H1 (cell line): ENCODE results near the gene IGSF23. TPM values are rescaled to one million over a fixed set of nuclear protein-coding genes. Genes with fewer than 3 reads are reported as not detected.
"Not testable (repeated sequence)": the region's sequence is repeated elsewhere in the genome, so short reads cannot be mapped to it uniquely, and the experiment has no call there.

Source experiments
- CTCF ChIA-PET: fragments of 300-600 bp; sonication (Branson Sonifier 250); formaldehyde crosslinking; loops from one replicate; lab custom pipeline; 2021; ENCODE audit not compliant: partially characterized antibody; lab: Charles Lee
- POLR2A ChIA-PET: fragments of 300-600 bp; sonication (Branson Sonifier 250); formaldehyde crosslinking; loops from one replicate; lab custom pipeline; 2021; ENCODE audit warnings: inconsistent platforms; ENCODE audit not compliant: partially characterized antibody; lab: Charles Lee
- DNase-seq, 2 experiments: peaks; one replicate each; pipeline versions ENCODE4 v3.0.0 to v3.0.0-alpha.2; 2010 to 2022; ENCODE audit warnings: low spot score in 2 of 2, low read depth in 1 of 2, mixed read lengths in 1 of 2
- FAIRE-seq: peaks from 2 replicates; lab custom pipeline; 2011; peaks lifted over from hg19 to GRCh38; lab: Jason Lieb, UNC
- H2AFZ ChIP-seq: 2 replicates; pipeline ENCODE4 v1.8.1; 2012; ENCODE audit warnings: low read length, inconsistent platforms
- H2AK5ac ChIP-seq: 2 replicates; pipeline ENCODE4 v1.6.1; 2013; ENCODE audit warnings: low read depth, low read length
- H2BK120ac ChIP-seq: replicated peaks from 2 replicates; pipeline ENCODE3; 2013; ENCODE audit warnings: low read depth, low read length, inconsistent platforms
- H2BK12ac ChIP-seq: 2 replicates; pipeline ENCODE4 v1.6.1; 2013; ENCODE audit warnings: low read depth, low read length
- H2BK15ac ChIP-seq: 2 replicates; pipeline ENCODE4 v1.6.1; 2013; ENCODE audit warnings: low read length
- H2BK20ac ChIP-seq: 2 replicates; pipeline ENCODE4 v1.6.1; 2013; ENCODE audit warnings: low read length
- H2BK5ac ChIP-seq: 2 replicates; pipeline ENCODE4 v1.6.1; 2013; ENCODE audit warnings: low read depth, low read length
- H3K14ac ChIP-seq: 2 replicates; pipeline ENCODE4 v1.6.1; 2013; ENCODE audit warnings: inconsistent platforms; ENCODE audit not compliant: insufficient read length
- H3K18ac ChIP-seq: 2 replicates; pipeline ENCODE4 v1.6.1; 2013; ENCODE audit warnings: low read length; ENCODE audit errors: extremely low read depth
- H3K23ac ChIP-seq: 2 replicates; pipeline ENCODE4 v1.6.1; 2013; ENCODE audit warnings: inconsistent platforms; ENCODE audit not compliant: insufficient read length
- H3K23me2 ChIP-seq: 2 replicates; pipeline ENCODE4 v1.6.1; 2013; ENCODE audit warnings: low read depth, low read length
- H3K27ac ChIP-seq: 2 replicates; pipeline ENCODE4 v1.6.1; 2011; ENCODE audit warnings: low read depth, low read length, inconsistent platforms
- H3K27me3 ChIP-seq, 4 experiments: replicated peaks in 1 of 4; 1 replicate in 1 of 4; 2 replicates in 3 of 4; pipeline versions ENCODE4 v1.6.1 to v1.8.1; 2011 to 2013; ENCODE audit warnings: low read length in 3 of 4, mild to moderate bottlenecking in 3 of 4, inconsistent platforms in 2 of 4, mixed read lengths in 2 of 4, moderate library complexity in 1 of 4; ENCODE audit not compliant: control insufficient read depth in 3 of 4, insufficient read depth in 3 of 4; ENCODE audit errors: extremely low read depth in 1 of 4
- H3K36me3 ChIP-seq, 4 experiments: 2 replicates each; pipeline versions ENCODE4 v1.6.1 to v1.8.1; 2011 to 2013; ENCODE audit warnings: mild to moderate bottlenecking in 4 of 4, low read length in 3 of 4, moderate library complexity in 2 of 4, control low read depth in 1 of 4, inconsistent platforms in 1 of 4; ENCODE audit not compliant: insufficient read depth in 4 of 4, control insufficient read depth in 2 of 4
- H3K4ac ChIP-seq: replicated peaks from 2 replicates; pipeline ENCODE3; 2013; ENCODE audit warnings: low read length, low read depth, mixed read lengths, inconsistent platforms; ENCODE audit not compliant: insufficient read length
- H3K4me1 ChIP-seq, 4 experiments: replicated peaks in 1 of 4; 1 replicate in 1 of 4; 2 replicates in 3 of 4; pipeline versions ENCODE4 v1.6.1 to v1.8.1; 2011 to 2013; ENCODE audit warnings: low read length in 3 of 4, inconsistent platforms in 2 of 4, mixed read lengths in 1 of 4; ENCODE audit not compliant: insufficient read depth in 4 of 4, control insufficient read depth in 3 of 4
- H3K4me2 ChIP-seq, 2 experiments: 2 replicates each; pipeline versions ENCODE4 v1.6.1 to v1.8.1; 2011 to 2013; ENCODE audit warnings: low read depth in 2 of 2, low read length in 2 of 2, control low read depth in 1 of 2, inconsistent platforms in 1 of 2, mild to moderate bottlenecking in 1 of 2; ENCODE audit not compliant: insufficient read depth in 1 of 2
- H3K4me3 ChIP-seq, 4 experiments: fragments of 200-600, 300-600 bp in 1 of 4; sonication (generic), shearing (Covaris generic), sonication (Bioruptor Twin) in 1 of 4; 2 replicates each; pipeline versions ENCODE4 v1.5.1 to v1.8.1; 2011 to 2016; ENCODE audit warnings: low read length in 4 of 4, low read depth in 3 of 4, control low read depth in 2 of 4, inconsistent platforms in 2 of 4, mild to moderate bottlenecking in 2 of 4, mixed read lengths in 1 of 4, moderate library complexity in 1 of 4; ENCODE audit not compliant: insufficient read depth in 2 of 4; ENCODE audit errors: extremely low read depth in 1 of 4
- H3K56ac ChIP-seq: replicated peaks from 2 replicates; pipeline ENCODE3; 2013; ENCODE audit warnings: low read depth, mild to moderate bottlenecking, mixed read lengths, low read length, inconsistent platforms; ENCODE audit not compliant: insufficient read length
- H3K79me1 ChIP-seq: 2 replicates; pipeline ENCODE4 v1.6.1; 2013; ENCODE audit warnings: low read depth, low read length, control low read depth
- H3K79me2 ChIP-seq, 2 experiments: 2 replicates each; pipeline versions ENCODE4 v1.6.1 to v1.8.1; 2012 to 2013; ENCODE audit warnings: low read length in 2 of 2, mild to moderate bottlenecking in 2 of 2, inconsistent platforms in 1 of 2; ENCODE audit not compliant: insufficient read depth in 2 of 2, control insufficient read depth in 1 of 2
- H3K9ac ChIP-seq, 4 experiments: replicated peaks in 1 of 4; 1 replicate in 1 of 4; 2 replicates in 3 of 4; pipeline versions ENCODE4 v1.6.1 to v1.8.1; 2011 to 2013; ENCODE audit warnings: low read depth in 3 of 4, low read length in 3 of 4, control low read depth in 2 of 4, mild to moderate bottlenecking in 2 of 4, moderate library complexity in 2 of 4, inconsistent platforms in 1 of 4; ENCODE audit errors: extremely low read depth in 1 of 4
- H3K9me3 ChIP-seq, 2 experiments: 2 replicates each; pipeline versions ENCODE4 v1.6.1 to v1.8.1; 2012 to 2013; ENCODE audit warnings: mild to moderate bottlenecking in 2 of 2, moderate library complexity in 2 of 2, control low read depth in 1 of 2, inconsistent platforms in 1 of 2, low read depth in 1 of 2, low read length in 1 of 2, mixed read lengths in 1 of 2; ENCODE audit not compliant: insufficient read depth in 2 of 2
- H4K20me1 ChIP-seq, 2 experiments: replicated peaks in 1 of 2; 2 replicates each; pipeline versions ENCODE3 to v1.8.1; 2011 to 2013; ENCODE audit warnings: inconsistent platforms in 2 of 2, low read length in 2 of 2, mild to moderate bottlenecking in 1 of 2; ENCODE audit not compliant: insufficient read depth in 2 of 2, control insufficient read depth in 1 of 2
- H4K5ac ChIP-seq: 2 replicates; pipeline ENCODE4 v1.6.1; 2013; ENCODE audit warnings: low read length, low read depth, mixed read lengths, inconsistent platforms; ENCODE audit not compliant: insufficient read length
- H4K8ac ChIP-seq: 2 replicates; pipeline ENCODE4 v1.8.0; 2013; ENCODE audit warnings: mild to moderate bottlenecking, moderate library complexity, low read length, inconsistent platforms; ENCODE audit not compliant: insufficient read depth; ENCODE audit errors: extremely low read depth
- H4K91ac ChIP-seq: replicated peaks from 2 replicates; pipeline ENCODE3; 2013; ENCODE audit warnings: low read length, mixed read lengths, inconsistent platforms; ENCODE audit not compliant: insufficient read length
- WGBS, 2 experiments: shearing (Covaris generic) in 1 of 2; methylation state at CpG; one replicate each; pipeline versions ENCODE4 v1.1.6 to v1.1.7; 2013 to 2015; ENCODE audit warnings: low lambda C conversion rate in 2 of 2, mixed read lengths in 2 of 2, inconsistent platforms in 1 of 2, low coverage in 1 of 2, missing lambda C conversion rate in 1 of 2; ENCODE audit not compliant: insufficient replicate concordance in 2 of 2, insufficient coverage in 1 of 2, insufficient read length in 1 of 2; ENCODE audit errors: extremely low coverage in 1 of 2, missing lambda C conversion rate in 1 of 2; 5-methylcytosine and 5-hydroxymethylcytosine counted together
- polyA plus RNA-seq, 7 experiments: library from polyadenylated mRNA; depleted of rRNA in 3 of 7; stranded (reverse) in 5 of 7; unstranded in 2 of 7; fragments of >200 nt in 5 of 7; fragments of 200-250 nt in 2 of 7; gene quantifications; 1 replicate in 5 of 7; 2 replicates in 1 of 7; 4 replicates in 1 of 7; pipeline versions ENCODE4 v1.2.1 to v1.2.3, GENCODE V29; 2011 to 2013; ENCODE audit warnings: missing spikeins in 2 of 7, mixed read lengths in 2 of 7
- total RNA-seq: library from RNA; stranded (reverse); fragmentation: NEBNext Ultra II Directional; extraction: Animal tissue kit (Norgen Biotek cat#: 25700); gene quantifications from 2 replicates; pipeline ENCODE4 v1.2.1, GENCODE V29; 2021

IGSF23 gene
- total and polyA plus RNA-seq, 2 of the 8 experiments (the other 6 are each of a cell fraction or from before 2014, with no cell fraction given) = not detected

DNA sequence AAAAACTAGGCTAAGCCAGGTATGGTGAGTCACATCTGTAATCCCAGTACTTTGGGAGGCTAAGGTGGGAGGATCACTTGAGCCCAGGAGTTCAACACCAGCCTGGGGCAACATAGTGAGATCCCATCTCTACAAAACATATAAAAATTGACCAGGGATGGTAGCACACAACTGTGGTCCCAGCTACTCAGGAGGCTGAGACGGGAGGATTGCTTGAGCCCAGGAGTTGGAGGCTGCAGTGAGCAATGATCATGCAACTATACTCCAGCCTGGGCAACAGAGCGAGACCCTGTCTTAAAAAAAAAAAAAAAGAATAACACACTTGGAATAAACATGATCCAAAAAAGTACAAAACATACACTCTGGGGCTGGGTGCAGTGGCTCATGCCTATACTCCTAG lies 56.7 kb downstream of the IGSF23 start:
- H2AFZ ChIP-seq, H3K27ac ChIP-seq, H3K56ac ChIP-seq, H3K27me3 ChIP-seq, H3K4me3 ChIP-seq, H2BK120ac ChIP-seq, H2AK5ac ChIP-seq, H3K4me1 ChIP-seq, H3K9me3 ChIP-seq, FAIRE-seq, H3K4ac ChIP-seq, H3K14ac ChIP-seq, H3K36me3 ChIP-seq, H4K5ac ChIP-seq, H4K91ac ChIP-seq, H3K9ac ChIP-seq, H4K20me1 ChIP-seq, H4K8ac ChIP-seq, H2BK20ac ChIP-seq, H3K18ac ChIP-seq, H3K79me1 ChIP-seq, H3K23me2 ChIP-seq, POLR2A ChIA-PET, H3K4me2 ChIP-seq, H2BK5ac ChIP-seq, H3K79me2 ChIP-seq, DNase-seq, H3K23ac ChIP-seq, H2BK12ac ChIP-seq, H2BK15ac ChIP-seq: not testable (repeated sequence)
- CTCF ChIA-PET = interaction anchor here (0.8 to 2.7 kb wide), 3 partner anchors 13 to 93 kb away, joined by 3 to 9 read pairs (median 4); no protein-coding TSS in a partner anchor
- 83% methylated on average over 2 of the region's 2 CpGs; no CpG with 5 or more reads in 1 of the 2 experiments for WGBS, 2 experiments
